ENCODE results near the gene PPIG. TPM values are rescaled to one million over a fixed set of nuclear protein-coding genes. Genes with fewer than 3 reads are reported as not detected.

Gene PPIG
- total and polyA plus RNA-seq, 9 of the 15 experiments (the other 6 are each of a cell fraction or from before 2014, with no cell fraction given): 52.5 to 166 (median 124) TPM

GRCh38 chr2:169619946-169620345 lies 35.8 kb downstream of the PPIG start:
- ATAC-seq (no peak), DNase-seq (ENCODE audit: extremely low read depth in 1 of 4, low spot score in 3 of 4) (no peak), FAIRE-seq (no peak)
- Histone ChIP-seq H4K20me1 (replicated peaks; ENCODE audit: control insufficient read depth, insufficient read depth, low read length) (no peaks in the 10 kb centered on the region), H3K9me3 (replicated peaks; ENCODE audit: control insufficient read depth, insufficient read depth, low read depth, low read length) (no peaks in the 10 kb centered on the region), H3K27ac (ENCODE audit: extremely low read depth, low read depth, low read length) (no peak overlapping the region), H3K4me2 (ENCODE audit: insufficient read depth, low read length) (no peak overlapping the region), H3K4me1 (replicated peaks in 1 of 2; ENCODE audit: control insufficient read depth in 2 of 2, insufficient read depth in 2 of 2, low read length in 2 of 2) (no peaks in the 10 kb centered on the region), H3K27me3 (ENCODE audit: control insufficient read depth in 2 of 2, insufficient read depth in 2 of 2, low read length in 2 of 2) (no peaks in the 10 kb centered on the region), H3K4me3 (no peak overlapping the region), H3K79me2 (ENCODE audit: control insufficient read depth, insufficient read depth, low read length) (peaks cover 52% of the 10 kb centered on the region), H2AFZ (ENCODE audit: low read depth, low read length) (no peak overlapping the region), H3K36me3 (ENCODE audit: control insufficient read depth, insufficient read depth, low read length) (peaks cover 67% of the 10 kb centered on the region), H3K9ac (ENCODE audit: insufficient read depth in 1 of 2, low read depth in 2 of 2, low read length in 2 of 2) (no peak overlapping the region), H3K9me1 (ENCODE audit: control insufficient read depth, insufficient read depth, low read length) (no peaks in the 10 kb centered on the region)
- POLR2A ChIA-PET: no interaction called here
- WGBS (ENCODE audit: insufficient coverage, low coverage, missing lambda C conversion rate): 48% methylated on average over 3 of the region's 3 CpGs
- CTCF ChIA-PET (ENCODE audit: low intra/inter-chr PET ratio): no interaction called here
- BruUV-seq (replicated peaks): no TSS peak
- in situ Hi-C loops (cut with MboI): no loop called here
- intact Hi-C loops (cut with micrococcal nuclease): no loop called here
- TF ChIP-seq POLR2H (tag; IDR thresholded peaks at IDR 0.05; ENCODE audit: low read depth) (no peak), ZNF778 (CRISPR knock-in tag; IDR thresholded peaks at IDR 0.05) (no peak), DEAF1 (CRISPR knock-in tag; IDR thresholded peaks at IDR 0.05) (no peak), CAMTA2 (CRISPR knock-in tag; conservative IDR thresholded peaks at IDR 0.05) (no peak), JUN (IDR thresholded peaks at IDR 0.05; ENCODE audit: borderline replicate concordance, low read depth, low read length) (no peak), JUN (CRISPR knock-in tag; IDR thresholded peaks at IDR 0.05; ENCODE audit: borderline replicate concordance) (no peak), TAF1 (IDR thresholded peaks at IDR 0.05; ENCODE audit: control insufficient read depth, extremely low read depth, insufficient read depth, low read length, severe bottlenecking) (no peak), MTA2 (IDR thresholded peaks at IDR 0.05; ENCODE audit: low read depth) (no peak), FOS (IDR thresholded peaks at IDR 0.05; ENCODE audit: extremely low read depth, insufficient read length) (no peak), MTA3 (IDR thresholded peaks at IDR 0.05; ENCODE audit: borderline replicate concordance) (no peak), PKNOX1 (IDR thresholded peaks at IDR 0.05) (no peak), ZHX1 (conservative IDR thresholded peaks at IDR 0.05; ENCODE audit: low read length) (no peak), ZNF639 (CRISPR knock-in tag; conservative IDR thresholded peaks at IDR 0.05 in 1 of 2, IDR thresholded peaks at IDR 0.05 in 1 of 2) (no peak), DNMT1 (IDR thresholded peaks at IDR 0.05) (no peak)
